ENCODE data around the gene CPEB2.

DNA sequence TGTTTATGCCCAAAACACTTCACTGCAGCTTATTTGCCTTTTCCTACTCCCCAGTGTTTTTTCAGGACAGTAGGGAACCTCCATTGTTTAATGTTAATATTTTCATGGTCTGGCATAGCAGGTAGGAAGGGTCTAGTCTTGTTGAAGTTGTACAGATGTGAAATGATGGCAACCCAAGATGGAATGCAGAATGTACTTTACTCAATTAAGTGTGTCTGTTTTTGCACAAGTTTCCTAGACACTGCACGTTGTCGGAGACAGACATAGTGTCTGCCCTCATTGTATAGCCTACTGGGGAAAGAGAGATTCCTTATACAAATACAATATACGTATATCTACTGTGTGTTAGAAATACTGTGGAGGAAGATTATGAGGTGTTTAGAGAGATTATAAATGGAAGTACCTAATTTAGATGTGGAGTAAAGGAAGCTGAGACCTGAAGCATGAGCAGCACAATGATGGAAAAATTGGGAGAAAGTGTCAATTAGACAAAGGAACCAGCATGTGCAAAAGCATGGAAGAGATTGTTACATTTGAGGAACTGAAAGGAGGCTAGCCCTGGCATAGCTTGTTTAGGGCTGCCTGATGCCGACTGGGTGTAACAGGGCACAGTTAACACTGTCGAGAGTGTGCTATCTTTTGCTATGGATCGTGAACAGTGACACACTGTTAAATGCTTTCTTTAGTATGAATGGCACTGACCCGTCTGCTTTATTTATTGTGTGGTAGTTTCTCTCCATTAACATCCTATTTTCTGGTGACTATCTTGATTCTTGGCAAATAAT is 18.4 kb downstream of the CPEB2 start:
- TF ChIP-seq, protein P1, sequence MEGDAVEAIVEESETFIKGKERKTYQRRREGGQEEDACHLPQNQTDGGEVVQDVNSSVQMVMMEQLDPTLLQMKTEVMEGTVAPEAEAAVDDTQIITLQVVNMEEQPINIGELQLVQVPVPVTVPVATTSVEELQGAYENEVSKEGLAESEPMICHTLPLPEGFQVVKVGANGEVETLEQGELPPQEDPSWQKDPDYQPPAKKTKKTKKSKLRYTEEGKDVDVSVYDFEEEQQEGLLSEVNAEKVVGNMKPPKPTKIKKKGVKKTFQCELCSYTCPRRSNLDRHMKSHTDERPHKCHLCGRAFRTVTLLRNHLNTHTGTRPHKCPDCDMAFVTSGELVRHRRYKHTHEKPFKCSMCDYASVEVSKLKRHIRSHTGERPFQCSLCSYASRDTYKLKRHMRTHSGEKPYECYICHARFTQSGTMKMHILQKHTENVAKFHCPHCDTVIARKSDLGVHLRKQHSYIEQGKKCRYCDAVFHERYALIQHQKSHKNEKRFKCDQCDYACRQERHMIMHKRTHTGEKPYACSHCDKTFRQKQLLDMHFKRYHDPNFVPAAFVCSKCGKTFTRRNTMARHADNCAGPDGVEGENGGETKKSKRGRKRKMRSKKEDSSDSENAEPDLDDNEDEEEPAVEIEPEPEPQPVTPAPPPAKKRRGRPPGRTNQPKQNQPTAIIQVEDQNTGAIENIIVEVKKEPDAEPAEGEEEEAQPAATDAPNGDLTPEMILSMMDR (IDR thresholded peaks at IDR 0.05): no peak
- TF ChIP-seq POLR2A (IDR thresholded peaks at IDR 0.05): no peak
